Bronchial epithelial cell (primary cell): Measurements from ENCODE around the gene DSEL. TPM values are rescaled to one million over a fixed set of nuclear protein-coding genes. Genes with fewer than 3 reads are reported as not detected.
A peak's percentile ranks its signal among the peaks of the same experiment; 100 is the strongest.

ENCODE experiments used
- DNase-seq: peaks from one replicate; pipeline ENCODE4 v3.0.0-alpha.2; 2010; ENCODE audit warnings: low read depth
- FAIRE-seq: peaks from 2 replicates; lab custom pipeline; 2011; peaks lifted over from hg19 to GRCh38; lab: Jason Lieb, UNC
- H3K27me3 ChIP-seq: 2 replicates; pipeline ENCODE4 v1.5.1; 2011; ENCODE audit warnings: low read length; ENCODE audit not compliant: control insufficient read depth, insufficient read depth
- H3K36me3 ChIP-seq: 2 replicates; pipeline ENCODE4 v1.5.1; 2011; ENCODE audit warnings: low read length; ENCODE audit not compliant: control insufficient read depth, insufficient read depth
- H3K4me3 ChIP-seq: 2 replicates; pipeline ENCODE4 v1.5.1; 2011; ENCODE audit warnings: mild to moderate bottlenecking, low read depth, low read length, control low read depth
- CTCF ChIP-seq: IDR thresholded peaks from 2 replicates; pipeline ENCODE4 v1.5.1; 2011; ENCODE audit warnings: mild to moderate bottlenecking, moderate library complexity, low read length, control low read depth, inconsistent platforms; ENCODE audit not compliant: insufficient read depth, severe bottlenecking
- total RNA-seq: library from RNA; depleted of rRNA; stranded (reverse); fragments of >200 nt; gene quantifications from 2 replicates; pipeline ENCODE4 v1.2.1, GENCODE V29; 2014

The DSEL gene
- total RNA-seq, 1 donor from 2014 or later = 2.4 TPM

DNA sequence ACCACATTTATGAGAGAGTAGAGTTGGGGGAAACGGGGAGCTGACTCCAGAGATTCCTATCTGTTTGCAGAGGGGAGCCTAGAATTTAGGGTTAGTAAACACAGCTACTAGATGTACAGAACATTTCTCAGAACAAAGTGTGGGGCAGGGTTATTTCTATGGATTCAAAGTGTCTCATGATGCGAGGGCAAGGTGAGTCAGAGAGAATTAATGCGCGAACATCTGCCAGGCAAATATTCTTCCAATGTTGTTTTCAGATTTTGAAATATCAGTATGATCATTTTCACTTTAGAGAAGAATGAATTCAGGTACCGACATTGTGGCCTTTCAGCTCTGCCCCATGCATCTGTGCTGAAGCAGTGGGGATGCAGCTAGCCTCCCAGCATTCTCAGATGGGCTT, 2.0 kb upstream of the DSEL start:
- no peak for FAIRE-seq
- no peak for DNase-seq

GRCh38 chr18:67517444-67517765, 885 bp upstream of the DSEL start:
- H3K27me3 ChIP-seq = no peaks in the 10 kb centered on the region
- FAIRE-seq = no peak
- no peak overlapping the region for H3K4me3 ChIP-seq
- no peak for DNase-seq
- TF ChIP-seq CTCF = no peak
- H3K36me3 ChIP-seq = no peaks in the 10 kb centered on the region

More for the DNA sequence above, 2.0 kb upstream of the DSEL start:
- Histone ChIP-seq H3K27me3 (no peaks in the 10 kb centered on the region), H3K4me3 (no peak overlapping the region), H3K36me3 (no peaks in the 10 kb centered on the region)
- TF ChIP-seq CTCF = no peak

- Histone ChIP-seq H3K27me3 (no peaks in the 10 kb centered on the region), H3K4me3 (peak overlapping the region; percentile 74), H3K36me3 (no peaks in the 10 kb centered on the region)
- peak; percentile 76 for DNase-seq
- no peak for FAIRE-seq
- TF ChIP-seq CTCF = peak; percentile 92
Measured at GRCh38 chr18:67515942-67516538, 480 bp downstream of the DSEL start.

GRCh38 chr18:67514901-67515540, 1.5 kb downstream of the DSEL start:
- Histone ChIP-seq H3K4me3 (no peak overlapping the region), H3K27me3 (no peaks in the 10 kb centered on the region), H3K36me3 (no peaks in the 10 kb centered on the region)
- DNase-seq (no peak), FAIRE-seq (no peak)
- TF ChIP-seq CTCF = no peak

DNA sequence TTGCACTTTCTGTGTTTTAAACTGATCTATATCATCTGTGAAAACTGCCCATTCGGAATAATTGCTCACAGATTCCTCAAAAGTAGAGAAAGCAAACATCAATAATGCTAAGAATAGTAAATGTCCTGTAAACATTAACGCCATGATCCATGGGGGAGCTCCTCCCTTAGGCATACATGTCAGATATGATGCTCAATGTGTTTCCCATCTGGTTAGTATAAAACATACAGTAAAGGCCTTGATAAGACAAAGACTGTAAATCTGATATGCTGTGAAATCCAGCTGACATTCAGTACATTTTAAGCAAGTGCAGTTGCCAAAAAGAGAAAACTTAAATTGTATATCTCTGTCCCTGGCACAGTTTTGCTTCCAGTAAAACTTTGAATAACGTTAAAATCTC, 2.1 kb downstream of the DSEL start:
- Histone ChIP-seq H3K4me3 (no peak overlapping the region), H3K36me3 (no peaks in the 10 kb centered on the region), H3K27me3 (no peaks in the 10 kb centered on the region)
- no peak for TF ChIP-seq CTCF
- FAIRE-seq = no peak
- DNase-seq = no peak

DNA sequence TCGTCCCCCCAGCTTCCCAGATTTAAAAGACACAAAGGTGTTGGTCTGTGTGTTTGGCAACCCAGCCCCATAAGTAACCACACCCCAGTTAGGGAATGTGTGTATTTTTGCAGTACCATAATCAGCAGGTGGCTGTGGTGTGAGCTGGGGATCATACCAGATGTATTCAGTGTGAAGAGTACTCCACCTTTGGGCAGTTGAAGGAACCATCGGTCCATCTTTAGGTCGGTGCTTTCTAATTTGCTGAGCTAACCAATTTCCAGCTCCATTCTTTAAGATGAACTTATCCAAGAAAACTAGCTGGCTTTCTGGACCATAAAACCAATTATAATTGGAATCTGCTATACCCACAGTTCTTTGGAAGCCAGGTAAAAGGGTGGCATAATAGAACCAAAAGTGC, 3.2 kb downstream of the DSEL start:
- DNase-seq = peak; percentile 31
- peak; percentile 31 for TF ChIP-seq CTCF
- H3K4me3 ChIP-seq = no peak overlapping the region
- H3K27me3 ChIP-seq = no peaks in the 10 kb centered on the region
- H3K36me3 ChIP-seq = no peaks in the 10 kb centered on the region
- peak; percentile 43 for FAIRE-seq
